ENCODE data around the gene AGBL1. TPM values are rescaled to one million over a fixed set of nuclear protein-coding genes. Genes with fewer than 3 reads are reported as not detected.

AGBL1 gene
- total and polyA plus RNA-seq, 2 donors = 1.5 TPM; not detected in 1

GRCh38 chr15:86744198-86744780 lies 664.6 kb downstream of the AGBL1 start:
- H3K4me3 ChIP-seq (ENCODE audit: low read depth, low read length) = no peak overlapping the region
- no peaks in the 10 kb centered on the region for H3K4me1 ChIP-seq (ENCODE audit: insufficient read depth)
- H3K27ac ChIP-seq (ENCODE audit: low read depth) = no peak overlapping the region
- no peaks in the 10 kb centered on the region for H3K36me3 ChIP-seq (ENCODE audit: insufficient read depth)
- no peak for DNase-seq (ENCODE audit: extremely low spot score)
- WGBS = 79% methylated on average over 7 of the region's 7 CpGs

- Histone ChIP-seq H3K36me3 (ENCODE audit: insufficient read depth) (no peaks in the 10 kb centered on the region), H3K4me3 (ENCODE audit: low read depth, low read length) (no peak overlapping the region), H3K4me1 (ENCODE audit: insufficient read depth) (no peaks in the 10 kb centered on the region), H3K27ac (ENCODE audit: low read depth) (no peak overlapping the region)
- WGBS = 74% methylated on average over 1 of the region's 1 CpG
- no peak for DNase-seq (ENCODE audit: extremely low spot score)
Measured at GRCh38 chr15:86751116-86751515, 671.4 kb downstream of the AGBL1 start.

DNA sequence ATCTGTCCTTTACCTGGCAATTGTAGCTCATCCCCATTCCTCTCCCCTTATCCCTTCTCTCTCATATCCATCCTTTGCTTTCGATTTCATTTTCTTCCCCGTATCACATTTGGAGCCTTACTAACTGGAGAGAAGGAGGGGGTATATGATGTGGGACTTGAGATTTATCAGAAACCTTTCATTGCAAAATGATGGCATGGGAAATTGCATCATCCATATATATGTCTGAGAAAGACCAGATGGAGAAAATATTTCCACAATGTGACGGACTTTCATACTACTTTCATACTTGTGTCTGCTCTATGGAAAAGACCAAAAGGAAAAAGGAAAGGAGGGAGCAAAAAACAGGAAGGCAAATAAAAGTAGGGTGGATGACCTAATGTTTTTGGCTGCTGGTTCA lies 675.2 kb downstream of the AGBL1 start:
- no peaks in the 10 kb centered on the region for H3K36me3 ChIP-seq (ENCODE audit: insufficient read depth)
- H3K4me3 ChIP-seq (ENCODE audit: low read depth, low read length) = no peak overlapping the region
- no peaks in the 10 kb centered on the region for H3K4me1 ChIP-seq (ENCODE audit: insufficient read depth)
- H3K27ac ChIP-seq (ENCODE audit: low read depth) = no peak overlapping the region
- whole genome bisulfite sequencing = 56% methylated on average over 3 of the region's 3 CpGs
- no peak for DNase-seq (ENCODE audit: extremely low spot score)

DNA sequence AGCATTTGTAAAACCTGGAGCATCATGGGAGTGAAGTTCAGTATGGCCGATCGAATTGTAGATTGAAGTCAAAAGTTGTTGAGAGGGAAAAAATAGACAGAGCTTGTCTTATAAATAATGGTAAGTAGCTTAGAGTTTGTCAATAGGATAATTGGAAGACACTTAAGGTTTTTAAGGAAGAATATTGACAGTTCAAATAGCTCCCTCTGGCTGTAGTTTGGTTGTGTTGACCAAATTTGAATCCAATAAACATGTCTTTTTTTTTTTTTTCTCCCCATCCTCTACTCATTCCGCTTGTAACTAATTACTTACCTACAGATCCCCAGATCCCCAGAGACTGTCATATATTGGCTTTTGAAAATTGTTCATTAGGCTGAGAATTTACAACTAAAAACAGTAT lies 677.0 kb downstream of the AGBL1 start:
- no peak for DNase-seq (ENCODE audit: extremely low spot score)
- 91% methylated on average over 3 of the region's 3 CpGs for WGBS
- Histone ChIP-seq H3K4me3 (ENCODE audit: low read depth, low read length) (no peak overlapping the region), H3K27ac (ENCODE audit: low read depth) (no peak overlapping the region), H3K36me3 (ENCODE audit: insufficient read depth) (no peaks in the 10 kb centered on the region), H3K4me1 (ENCODE audit: insufficient read depth) (no peaks in the 10 kb centered on the region)

GRCh38 chr15:86759800-86760523 lies 680.3 kb downstream of the AGBL1 start:
- H3K27ac ChIP-seq (ENCODE audit: low read depth) = no peak overlapping the region
- no peaks in the 10 kb centered on the region for H3K36me3 ChIP-seq (ENCODE audit: insufficient read depth)
- DNase-seq (ENCODE audit: extremely low spot score) = no peak
- H3K4me3 ChIP-seq (ENCODE audit: low read depth, low read length) = no peak overlapping the region
- no peaks in the 10 kb centered on the region for H3K4me1 ChIP-seq (ENCODE audit: insufficient read depth)
- 67% methylated on average over 5 of the region's 5 CpGs for WGBS

DNA sequence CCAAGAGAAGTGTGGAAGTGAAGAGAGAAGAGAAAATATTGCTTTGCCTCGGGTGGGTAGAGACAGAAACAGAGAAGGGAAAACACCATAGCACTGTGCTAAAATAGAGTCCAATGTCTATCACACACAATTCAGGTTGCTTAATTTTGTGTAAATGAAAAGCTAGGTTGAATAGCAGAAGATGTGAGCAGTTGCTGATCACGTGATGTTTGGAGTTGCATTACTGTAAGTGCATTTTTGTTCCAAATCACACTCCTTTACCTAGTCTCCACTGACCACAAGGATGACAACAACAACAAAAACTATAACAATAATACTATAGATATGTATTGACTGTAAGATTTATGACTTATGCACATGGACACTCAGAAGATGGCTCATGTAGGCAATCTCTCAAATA lies 683.2 kb downstream of the AGBL1 start:
- no peak overlapping the region for H3K27ac ChIP-seq (ENCODE audit: low read depth)
- 90% methylated on average over 2 of the region's 2 CpGs for WGBS
- H3K4me1 ChIP-seq (ENCODE audit: insufficient read depth) = no peaks in the 10 kb centered on the region
- no peak overlapping the region for H3K4me3 ChIP-seq (ENCODE audit: low read depth, low read length)
- no peak for DNase-seq (ENCODE audit: extremely low spot score)
- H3K36me3 ChIP-seq (ENCODE audit: insufficient read depth) = no peaks in the 10 kb centered on the region

- no peaks in the 10 kb centered on the region for H3K4me1 ChIP-seq (ENCODE audit: insufficient read depth)
- WGBS = 67% methylated on average over 3 of the region's 3 CpGs
- H3K27ac ChIP-seq (ENCODE audit: low read depth) = no peak overlapping the region
- no peak for DNase-seq (ENCODE audit: extremely low spot score)
- H3K36me3 ChIP-seq (ENCODE audit: insufficient read depth) = no peaks in the 10 kb centered on the region
- H3K4me3 ChIP-seq (ENCODE audit: low read depth, low read length) = no peak overlapping the region
Measured at GRCh38 chr15:86764021-86764420, 684.4 kb downstream of the AGBL1 start.

DNA sequence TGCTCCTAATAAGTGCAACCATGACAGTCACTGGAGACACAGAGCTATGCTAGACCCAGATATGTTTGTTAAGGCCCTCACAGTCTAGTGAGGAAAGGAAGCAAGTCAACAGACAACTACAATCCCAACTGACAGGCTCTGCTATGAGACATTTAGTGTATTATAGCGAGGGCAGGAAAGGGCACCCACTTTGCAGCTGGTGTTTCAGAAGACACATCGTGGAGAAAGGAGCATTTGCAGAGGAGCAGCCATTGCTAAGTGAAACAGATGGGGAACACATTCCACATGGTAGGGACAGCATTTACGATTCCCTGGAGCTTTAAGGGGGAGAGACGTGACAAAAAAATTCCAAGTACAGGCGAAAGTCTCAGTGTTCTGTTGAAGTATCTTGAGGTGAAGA lies 685.6 kb downstream of the AGBL1 start:
- DNase-seq (ENCODE audit: extremely low spot score) = no peak
- no peak overlapping the region for H3K4me3 ChIP-seq (ENCODE audit: low read depth, low read length)
- no peaks in the 10 kb centered on the region for H3K4me1 ChIP-seq (ENCODE audit: insufficient read depth)
- WGBS = 67% methylated on average over 5 of the region's 5 CpGs
- no peaks in the 10 kb centered on the region for H3K36me3 ChIP-seq (ENCODE audit: insufficient read depth)
- no peak overlapping the region for H3K27ac ChIP-seq (ENCODE audit: low read depth)

DNA sequence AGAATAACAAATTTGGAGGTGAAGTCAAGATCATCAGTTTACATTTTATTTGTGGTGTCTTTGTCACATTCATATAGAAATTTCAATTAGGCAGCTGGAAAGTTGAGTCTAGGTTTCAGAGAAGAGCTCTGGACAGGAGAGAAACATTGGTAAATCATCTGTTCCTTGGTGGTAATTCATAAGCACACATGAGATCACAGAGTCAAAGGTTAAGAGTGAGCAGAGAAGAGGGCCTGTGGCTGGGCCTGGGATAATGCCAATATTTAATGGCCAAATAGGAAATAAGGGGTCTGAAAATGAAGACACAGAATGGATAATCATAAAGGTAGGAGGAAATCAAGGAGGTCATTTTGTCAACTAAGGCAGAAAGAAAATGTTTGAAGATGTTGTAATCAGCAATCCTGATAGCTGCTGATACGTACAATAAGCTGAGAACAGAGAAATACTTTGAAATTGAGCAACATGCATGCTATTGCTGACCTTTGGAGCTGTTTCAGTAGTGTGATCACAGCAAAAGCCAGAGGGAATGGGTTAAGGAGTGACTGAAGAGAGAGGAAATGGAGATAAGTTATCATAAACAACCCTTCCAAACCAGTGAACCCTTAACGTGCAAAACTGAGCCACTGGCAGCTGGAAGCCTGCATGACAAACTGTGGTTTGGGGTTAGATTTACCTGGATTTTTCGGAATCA lies 692.8 kb downstream of the AGBL1 start:
- Histone ChIP-seq H3K4me3 (ENCODE audit: low read depth, low read length) (no peak overlapping the region), H3K27ac (ENCODE audit: low read depth) (no peak overlapping the region), H3K36me3 (ENCODE audit: insufficient read depth) (no peaks in the 10 kb centered on the region), H3K4me1 (ENCODE audit: insufficient read depth) (peaks cover 1% of the 10 kb centered on the region)
- no peak for DNase-seq (ENCODE audit: extremely low spot score)
- 54% methylated on average over 3 of the region's 3 CpGs for WGBS

DNA sequence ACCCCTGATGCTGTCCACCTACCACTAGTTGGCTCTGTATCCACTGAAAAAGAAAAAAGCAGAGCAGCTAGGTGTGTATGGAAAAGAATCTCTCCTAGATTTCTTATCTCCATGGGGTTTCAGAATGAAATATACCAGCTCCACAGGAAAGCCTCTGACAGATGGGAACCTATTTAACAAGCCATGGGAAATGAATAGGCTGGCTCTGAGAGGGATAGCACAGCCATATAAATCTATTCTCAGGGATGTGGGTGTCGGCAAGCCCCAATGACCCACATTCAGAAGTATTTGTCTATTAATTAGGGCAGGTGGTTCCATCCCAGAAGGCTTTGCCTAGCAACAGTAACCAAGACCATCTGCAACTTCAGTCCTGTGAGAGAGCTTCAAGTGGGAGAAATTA lies 694.1 kb downstream of the AGBL1 start:
- 84% methylated on average over 1 of the region's 1 CpG for WGBS
- no peak for DNase-seq (ENCODE audit: extremely low spot score)
- no peak overlapping the region for H3K27ac ChIP-seq (ENCODE audit: low read depth)
- H3K36me3 ChIP-seq (ENCODE audit: insufficient read depth) = no peaks in the 10 kb centered on the region
- H3K4me3 ChIP-seq (ENCODE audit: low read depth, low read length) = no peak overlapping the region
- peaks cover 1% of the 10 kb centered on the region for H3K4me1 ChIP-seq (ENCODE audit: insufficient read depth)

- no peak for DNase-seq (ENCODE audit: extremely low spot score)
- peaks cover 1% of the 10 kb centered on the region for H3K4me1 ChIP-seq (ENCODE audit: insufficient read depth)
- H3K4me3 ChIP-seq (ENCODE audit: low read depth, low read length) = no peak overlapping the region
- WGBS = 81% methylated on average over 2 of the region's 2 CpGs
- no peaks in the 10 kb centered on the region for H3K36me3 ChIP-seq (ENCODE audit: insufficient read depth)
- H3K27ac ChIP-seq (ENCODE audit: low read depth) = no peak overlapping the region
Measured at GRCh38 chr15:86776145-86776544, 696.5 kb downstream of the AGBL1 start.

DNA sequence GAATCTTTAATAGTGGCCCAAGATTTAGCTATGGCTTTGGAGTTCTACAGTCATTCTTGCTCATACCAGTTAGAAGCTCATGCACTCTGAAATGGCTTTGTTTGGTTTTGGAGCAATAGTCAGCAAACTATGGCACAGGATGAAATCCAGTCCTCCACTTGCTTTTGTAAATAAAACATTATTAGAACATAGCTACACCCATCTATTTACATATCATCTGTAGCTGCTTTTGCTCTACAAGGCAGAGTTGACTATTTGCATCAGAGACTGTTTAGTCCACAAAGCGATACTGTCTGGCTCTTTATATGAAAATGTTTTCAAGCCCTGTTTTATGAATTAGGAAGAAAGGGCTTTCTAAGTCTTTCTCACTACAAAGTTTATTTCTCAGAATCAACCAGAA lies 716.9 kb downstream of the AGBL1 start:
- no peak overlapping the region for H3K27ac ChIP-seq (ENCODE audit: low read depth)
- no peak overlapping the region for H3K4me3 ChIP-seq (ENCODE audit: low read depth, low read length)
- WGBS = 60% methylated on average over 1 of the region's 1 CpG
- H3K4me1 ChIP-seq (ENCODE audit: insufficient read depth) = no peaks in the 10 kb centered on the region
- no peak for DNase-seq (ENCODE audit: extremely low spot score)
- no peaks in the 10 kb centered on the region for H3K36me3 ChIP-seq (ENCODE audit: insufficient read depth)

GRCh38 chr15:86797135-86797534 lies 717.5 kb downstream of the AGBL1 start:
- WGBS = 71% methylated on average over 3 of the region's 3 CpGs
- H3K4me3 ChIP-seq (ENCODE audit: low read depth, low read length) = no peak overlapping the region
- H3K27ac ChIP-seq (ENCODE audit: low read depth) = no peak overlapping the region
- no peaks in the 10 kb centered on the region for H3K4me1 ChIP-seq (ENCODE audit: insufficient read depth)
- no peaks in the 10 kb centered on the region for H3K36me3 ChIP-seq (ENCODE audit: insufficient read depth)
- no peak for DNase-seq (ENCODE audit: extremely low spot score)

GRCh38 chr15:86799226-86799625 lies 719.6 kb downstream of the AGBL1 start:
- Histone ChIP-seq H3K4me1 (ENCODE audit: insufficient read depth) (no peaks in the 10 kb centered on the region), H3K27ac (ENCODE audit: low read depth) (no peak overlapping the region), H3K4me3 (ENCODE audit: low read depth, low read length) (no peak overlapping the region), H3K36me3 (ENCODE audit: insufficient read depth) (no peaks in the 10 kb centered on the region)
- WGBS = 96% methylated on average over 3 of the region's 3 CpGs
- DNase-seq (ENCODE audit: extremely low spot score) = no peak

Data from urinary bladder (tissue), 4 donors.